H1 (cell line): ENCODE results near the gene ARFGEF3. TPM values are rescaled to one million over a fixed set of nuclear protein-coding genes. Genes with fewer than 3 reads are reported as not detected.

Experiments used
- CTCF ChIA-PET: fragments of 300-600 bp; sonication (Branson Sonifier 250); formaldehyde crosslinking; loops from one replicate; lab custom pipeline; 2021; ENCODE audit not compliant: partially characterized antibody; lab: Charles Lee
- POLR2A ChIA-PET: fragments of 300-600 bp; sonication (Branson Sonifier 250); formaldehyde crosslinking; loops from one replicate; lab custom pipeline; 2021; ENCODE audit warnings: inconsistent platforms; ENCODE audit not compliant: partially characterized antibody; lab: Charles Lee
- DNase-seq, 2 experiments: peaks; one replicate each; pipeline versions ENCODE4 v3.0.0 to v3.0.0-alpha.2; 2010 to 2022; ENCODE audit warnings: low spot score in 2 of 2, low read depth in 1 of 2, mixed read lengths in 1 of 2
- FAIRE-seq: peaks from 2 replicates; lab custom pipeline; 2011; peaks lifted over from hg19 to GRCh38; lab: Jason Lieb, UNC
- H2AFZ ChIP-seq: 2 replicates; pipeline ENCODE4 v1.8.1; 2012; ENCODE audit warnings: low read length, inconsistent platforms
- H2AK5ac ChIP-seq: 2 replicates; pipeline ENCODE4 v1.6.1; 2013; ENCODE audit warnings: low read depth, low read length
- H2BK120ac ChIP-seq: replicated peaks from 2 replicates; pipeline ENCODE3; 2013; ENCODE audit warnings: low read depth, low read length, inconsistent platforms
- H2BK12ac ChIP-seq: 2 replicates; pipeline ENCODE4 v1.6.1; 2013; ENCODE audit warnings: low read depth, low read length
- H2BK15ac ChIP-seq: 2 replicates; pipeline ENCODE4 v1.6.1; 2013; ENCODE audit warnings: low read length
- H2BK20ac ChIP-seq: 2 replicates; pipeline ENCODE4 v1.6.1; 2013; ENCODE audit warnings: low read length
- H2BK5ac ChIP-seq: 2 replicates; pipeline ENCODE4 v1.6.1; 2013; ENCODE audit warnings: low read depth, low read length
- H3K14ac ChIP-seq: 2 replicates; pipeline ENCODE4 v1.6.1; 2013; ENCODE audit warnings: inconsistent platforms; ENCODE audit not compliant: insufficient read length
- H3K18ac ChIP-seq: 2 replicates; pipeline ENCODE4 v1.6.1; 2013; ENCODE audit warnings: low read length; ENCODE audit errors: extremely low read depth
- H3K23ac ChIP-seq: 2 replicates; pipeline ENCODE4 v1.6.1; 2013; ENCODE audit warnings: inconsistent platforms; ENCODE audit not compliant: insufficient read length
- H3K23me2 ChIP-seq: 2 replicates; pipeline ENCODE4 v1.6.1; 2013; ENCODE audit warnings: low read depth, low read length
- H3K27ac ChIP-seq: 2 replicates; pipeline ENCODE4 v1.6.1; 2011; ENCODE audit warnings: low read depth, low read length, inconsistent platforms
- H3K27me3 ChIP-seq, 4 experiments: replicated peaks in 1 of 4; 1 replicate in 1 of 4; 2 replicates in 3 of 4; pipeline versions ENCODE4 v1.6.1 to v1.8.1; 2011 to 2013; ENCODE audit warnings: low read length in 3 of 4, mild to moderate bottlenecking in 3 of 4, inconsistent platforms in 2 of 4, mixed read lengths in 2 of 4, moderate library complexity in 1 of 4; ENCODE audit not compliant: control insufficient read depth in 3 of 4, insufficient read depth in 3 of 4; ENCODE audit errors: extremely low read depth in 1 of 4
- H3K36me3 ChIP-seq, 4 experiments: 2 replicates each; pipeline versions ENCODE4 v1.6.1 to v1.8.1; 2011 to 2013; ENCODE audit warnings: mild to moderate bottlenecking in 4 of 4, low read length in 3 of 4, moderate library complexity in 2 of 4, control low read depth in 1 of 4, inconsistent platforms in 1 of 4; ENCODE audit not compliant: insufficient read depth in 4 of 4, control insufficient read depth in 2 of 4
- H3K4ac ChIP-seq: replicated peaks from 2 replicates; pipeline ENCODE3; 2013; ENCODE audit warnings: low read length, low read depth, mixed read lengths, inconsistent platforms; ENCODE audit not compliant: insufficient read length
- H3K4me1 ChIP-seq, 4 experiments: replicated peaks in 1 of 4; 1 replicate in 1 of 4; 2 replicates in 3 of 4; pipeline versions ENCODE4 v1.6.1 to v1.8.1; 2011 to 2013; ENCODE audit warnings: low read length in 3 of 4, inconsistent platforms in 2 of 4, mixed read lengths in 1 of 4; ENCODE audit not compliant: insufficient read depth in 4 of 4, control insufficient read depth in 3 of 4
- H3K4me2 ChIP-seq, 2 experiments: 2 replicates each; pipeline versions ENCODE4 v1.6.1 to v1.8.1; 2011 to 2013; ENCODE audit warnings: low read depth in 2 of 2, low read length in 2 of 2, control low read depth in 1 of 2, inconsistent platforms in 1 of 2, mild to moderate bottlenecking in 1 of 2; ENCODE audit not compliant: insufficient read depth in 1 of 2
- H3K4me3 ChIP-seq, 4 experiments: fragments of 200-600, 300-600 bp in 1 of 4; sonication (generic), shearing (Covaris generic), sonication (Bioruptor Twin) in 1 of 4; 2 replicates each; pipeline versions ENCODE4 v1.5.1 to v1.8.1; 2011 to 2016; ENCODE audit warnings: low read length in 4 of 4, low read depth in 3 of 4, control low read depth in 2 of 4, inconsistent platforms in 2 of 4, mild to moderate bottlenecking in 2 of 4, mixed read lengths in 1 of 4, moderate library complexity in 1 of 4; ENCODE audit not compliant: insufficient read depth in 2 of 4; ENCODE audit errors: extremely low read depth in 1 of 4
- H3K56ac ChIP-seq: replicated peaks from 2 replicates; pipeline ENCODE3; 2013; ENCODE audit warnings: low read depth, mild to moderate bottlenecking, mixed read lengths, low read length, inconsistent platforms; ENCODE audit not compliant: insufficient read length
- H3K79me1 ChIP-seq: 2 replicates; pipeline ENCODE4 v1.6.1; 2013; ENCODE audit warnings: low read depth, low read length, control low read depth
- H3K79me2 ChIP-seq, 2 experiments: 2 replicates each; pipeline versions ENCODE4 v1.6.1 to v1.8.1; 2012 to 2013; ENCODE audit warnings: low read length in 2 of 2, mild to moderate bottlenecking in 2 of 2, inconsistent platforms in 1 of 2; ENCODE audit not compliant: insufficient read depth in 2 of 2, control insufficient read depth in 1 of 2
- H3K9ac ChIP-seq, 4 experiments: replicated peaks in 1 of 4; 1 replicate in 1 of 4; 2 replicates in 3 of 4; pipeline versions ENCODE4 v1.6.1 to v1.8.1; 2011 to 2013; ENCODE audit warnings: low read depth in 3 of 4, low read length in 3 of 4, control low read depth in 2 of 4, mild to moderate bottlenecking in 2 of 4, moderate library complexity in 2 of 4, inconsistent platforms in 1 of 4; ENCODE audit errors: extremely low read depth in 1 of 4
- H3K9me3 ChIP-seq, 2 experiments: 2 replicates each; pipeline versions ENCODE4 v1.6.1 to v1.8.1; 2012 to 2013; ENCODE audit warnings: mild to moderate bottlenecking in 2 of 2, moderate library complexity in 2 of 2, control low read depth in 1 of 2, inconsistent platforms in 1 of 2, low read depth in 1 of 2, low read length in 1 of 2, mixed read lengths in 1 of 2; ENCODE audit not compliant: insufficient read depth in 2 of 2
- H4K20me1 ChIP-seq, 2 experiments: replicated peaks in 1 of 2; 2 replicates each; pipeline versions ENCODE3 to v1.8.1; 2011 to 2013; ENCODE audit warnings: inconsistent platforms in 2 of 2, low read length in 2 of 2, mild to moderate bottlenecking in 1 of 2; ENCODE audit not compliant: insufficient read depth in 2 of 2, control insufficient read depth in 1 of 2
- H4K5ac ChIP-seq: 2 replicates; pipeline ENCODE4 v1.6.1; 2013; ENCODE audit warnings: low read length, low read depth, mixed read lengths, inconsistent platforms; ENCODE audit not compliant: insufficient read length
- H4K8ac ChIP-seq: 2 replicates; pipeline ENCODE4 v1.8.0; 2013; ENCODE audit warnings: mild to moderate bottlenecking, moderate library complexity, low read length, inconsistent platforms; ENCODE audit not compliant: insufficient read depth; ENCODE audit errors: extremely low read depth
- H4K91ac ChIP-seq: replicated peaks from 2 replicates; pipeline ENCODE3; 2013; ENCODE audit warnings: low read length, mixed read lengths, inconsistent platforms; ENCODE audit not compliant: insufficient read length
- CHD2 ChIP-seq: IDR thresholded peaks from 2 replicates; pipeline ENCODE4 v1.6.1; 2012; ENCODE audit warnings: low read length, improper control_type of control experiment
- GABPA ChIP-seq: IDR thresholded peaks from 2 replicates; pipeline ENCODE4 v1.6.1; 2011; ENCODE audit warnings: mild to moderate bottlenecking, low read length, moderate library complexity, borderline replicate concordance; ENCODE audit not compliant: insufficient read depth
- MAFK ChIP-seq: IDR thresholded peaks from 2 replicates; pipeline ENCODE4 v1.6.1; 2012; ENCODE audit warnings: low read depth, mild to moderate bottlenecking, improper control_type of control experiment, low read length
- SIRT6 ChIP-seq: IDR thresholded peaks from one replicate; pipeline ENCODE4 v1.7.1; 2012; ENCODE audit warnings: low read length, inconsistent platforms
- SP4 ChIP-seq: IDR thresholded peaks from 2 replicates; pipeline ENCODE4 v1.6.1; 2012; ENCODE audit warnings: low read length, inconsistent platforms
- WGBS, 2 experiments: shearing (Covaris generic) in 1 of 2; methylation state at CpG; one replicate each; pipeline versions ENCODE4 v1.1.6 to v1.1.7; 2013 to 2015; ENCODE audit warnings: low lambda C conversion rate in 2 of 2, mixed read lengths in 2 of 2, inconsistent platforms in 1 of 2, low coverage in 1 of 2, missing lambda C conversion rate in 1 of 2; ENCODE audit not compliant: insufficient replicate concordance in 2 of 2, insufficient coverage in 1 of 2, insufficient read length in 1 of 2; ENCODE audit errors: extremely low coverage in 1 of 2, missing lambda C conversion rate in 1 of 2; 5-methylcytosine and 5-hydroxymethylcytosine counted together
- polyA plus RNA-seq, 7 experiments: library from polyadenylated mRNA; depleted of rRNA in 3 of 7; stranded (reverse) in 5 of 7; unstranded in 2 of 7; fragments of >200 nt in 5 of 7; fragments of 200-250 nt in 2 of 7; gene quantifications; 1 replicate in 5 of 7; 2 replicates in 1 of 7; 4 replicates in 1 of 7; pipeline versions ENCODE4 v1.2.1 to v1.2.3, GENCODE V29; 2011 to 2013; ENCODE audit warnings: missing spikeins in 2 of 7, mixed read lengths in 2 of 7
- total RNA-seq: library from RNA; stranded (reverse); fragmentation: NEBNext Ultra II Directional; extraction: Animal tissue kit (Norgen Biotek cat#: 25700); gene quantifications from 2 replicates; pipeline ENCODE4 v1.2.1, GENCODE V29; 2021
- TF ChIP-seq, protein P1 (sequence below): IDR thresholded peaks from 2 replicates; pipeline ENCODE4 v1.6.1; 2011; ENCODE audit warnings: low read length, improper control_type of control experiment

Gene ARFGEF3
- total and polyA plus RNA-seq, 2 of the 8 experiments (the other 6 are each of a cell fraction or from before 2014, with no cell fraction given): 5.8 to 23.2 TPM

GRCh38 chr6:138339024-138339423 lies 177.3 kb downstream of the ARFGEF3 start:
- H3K27ac ChIP-seq: no peak overlapping the region
- H3K4me2 ChIP-seq: no peak overlapping the region
- H3K23me2 ChIP-seq: no peaks in the 10 kb centered on the region
- H4K91ac ChIP-seq: no peak overlapping the region
- CTCF ChIA-PET: interaction anchor here (1.2 kb wide), 1 partner anchor 85 kb away, joined by 3 read pairs; no protein-coding TSS in a partner anchor
- no peaks in the 10 kb centered on the region for H3K9me3 ChIP-seq
- H2BK15ac ChIP-seq: no peak overlapping the region
- H3K36me3 ChIP-seq: peaks cover 0 to 10% (median 5%) of the 10 kb centered on the region in 4 experiments; a peak in 5 of 8 replicates
- no peak overlapping the region for H2AK5ac ChIP-seq
- no peak overlapping the region for H2BK20ac ChIP-seq
- no peak overlapping the region for H2BK5ac ChIP-seq
- H3K9ac ChIP-seq: no peak overlapping the region
- H3K27me3 ChIP-seq: no peaks in the 10 kb centered on the region
- DNase-seq: no peak
- no peaks in the 10 kb centered on the region for H3K79me2 ChIP-seq
- H2AFZ ChIP-seq: no peak overlapping the region
- H4K5ac ChIP-seq: no peak overlapping the region
- TF ChIP-seq, protein P1, sequence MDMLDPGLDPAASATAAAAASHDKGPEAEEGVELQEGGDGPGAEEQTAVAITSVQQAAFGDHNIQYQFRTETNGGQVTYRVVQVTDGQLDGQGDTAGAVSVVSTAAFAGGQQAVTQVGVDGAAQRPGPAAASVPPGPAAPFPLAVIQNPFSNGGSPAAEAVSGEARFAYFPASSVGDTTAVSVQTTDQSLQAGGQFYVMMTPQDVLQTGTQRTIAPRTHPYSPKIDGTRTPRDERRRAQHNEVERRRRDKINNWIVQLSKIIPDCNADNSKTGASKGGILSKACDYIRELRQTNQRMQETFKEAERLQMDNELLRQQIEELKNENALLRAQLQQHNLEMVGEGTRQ: no peak
- no peak for TF ChIP-seq SP4
- no peak for TF ChIP-seq SIRT6
- no peak for TF ChIP-seq GABPA
- TF ChIP-seq MAFK: no peak
- no peak for TF ChIP-seq CHD2
- FAIRE-seq: peak; percentile 28
- POLR2A ChIA-PET: interaction anchor here (1.1 kb wide), 1 partner anchor 9 kb away, joined by 4 read pairs; no protein-coding TSS in a partner anchor
- H4K20me1 ChIP-seq: no peaks in the 10 kb centered on the region
- H3K14ac ChIP-seq: no peak overlapping the region
- no peak overlapping the region for H3K4ac ChIP-seq
- no peaks in the 10 kb centered on the region for H3K79me1 ChIP-seq
- no peak overlapping the region for H4K8ac ChIP-seq
- H3K18ac ChIP-seq: no peak overlapping the region
- H3K56ac ChIP-seq: no peak overlapping the region
- H3K23ac ChIP-seq: no peak overlapping the region
- H3K4me3 ChIP-seq: no peak overlapping the region
- 88% methylated on average over 1 of the region's 1 CpG; no CpG with 5 or more reads in 1 of the 2 experiments for WGBS, 2 experiments
- no peak overlapping the region for H2BK12ac ChIP-seq
- H2BK120ac ChIP-seq: no peak overlapping the region
- peaks cover 0 to 3% (median 0%) of the 10 kb centered on the region in 4 experiments; a peak in 2 of 7 replicates for H3K4me1 ChIP-seq
